ENCODE data around the gene KREMEN1.
A peak's percentile ranks its signal among the peaks of the same experiment; 100 is the strongest.

Gene KREMEN1

DNA sequence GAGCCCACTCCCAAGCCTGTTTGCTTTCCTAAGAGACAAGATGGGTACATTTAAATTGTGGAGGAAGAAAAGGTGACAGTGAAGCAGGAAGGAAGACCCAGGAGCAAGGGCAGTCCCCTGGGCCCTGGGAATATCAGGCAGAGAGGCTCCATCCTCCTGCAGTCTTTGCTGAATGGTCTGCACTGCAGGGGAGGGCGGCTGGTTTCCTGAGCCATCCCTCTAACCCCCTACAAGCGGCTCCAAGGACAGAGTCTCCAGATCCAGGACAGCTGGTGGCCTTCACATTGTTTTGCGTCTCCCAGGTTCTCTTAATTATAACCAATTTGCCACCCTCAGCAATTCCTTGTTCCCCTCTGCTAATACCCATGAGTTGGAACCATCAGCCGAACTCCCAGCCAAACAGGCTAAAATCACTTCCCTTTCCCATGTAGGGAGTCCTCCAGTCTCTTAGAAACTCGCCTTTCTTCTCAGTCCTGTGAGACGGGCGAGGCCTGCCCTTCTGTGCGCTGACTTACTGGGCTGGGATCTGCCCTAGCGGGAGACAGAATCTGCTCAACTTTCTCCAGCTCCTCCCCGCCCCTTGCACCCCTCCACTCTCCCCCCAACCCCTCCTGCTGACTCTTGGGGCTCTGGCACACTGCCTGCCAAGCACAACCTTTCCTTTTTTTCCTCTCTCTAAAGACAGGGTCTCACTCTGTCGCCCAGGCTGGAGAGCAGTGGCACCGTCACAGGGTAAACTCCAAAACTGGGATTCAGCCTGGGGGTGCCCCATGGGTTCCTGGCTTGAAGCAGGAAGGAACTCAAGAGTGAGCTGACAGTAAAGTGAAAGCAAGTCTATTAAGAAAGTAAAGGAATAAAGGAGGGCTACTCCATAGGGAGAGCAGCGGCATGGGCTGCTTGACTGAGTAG lies 79.5 kb downstream of the KREMEN1 start:
- DNase-seq (ENCODE audit: low spot score) = no peak

DNA sequence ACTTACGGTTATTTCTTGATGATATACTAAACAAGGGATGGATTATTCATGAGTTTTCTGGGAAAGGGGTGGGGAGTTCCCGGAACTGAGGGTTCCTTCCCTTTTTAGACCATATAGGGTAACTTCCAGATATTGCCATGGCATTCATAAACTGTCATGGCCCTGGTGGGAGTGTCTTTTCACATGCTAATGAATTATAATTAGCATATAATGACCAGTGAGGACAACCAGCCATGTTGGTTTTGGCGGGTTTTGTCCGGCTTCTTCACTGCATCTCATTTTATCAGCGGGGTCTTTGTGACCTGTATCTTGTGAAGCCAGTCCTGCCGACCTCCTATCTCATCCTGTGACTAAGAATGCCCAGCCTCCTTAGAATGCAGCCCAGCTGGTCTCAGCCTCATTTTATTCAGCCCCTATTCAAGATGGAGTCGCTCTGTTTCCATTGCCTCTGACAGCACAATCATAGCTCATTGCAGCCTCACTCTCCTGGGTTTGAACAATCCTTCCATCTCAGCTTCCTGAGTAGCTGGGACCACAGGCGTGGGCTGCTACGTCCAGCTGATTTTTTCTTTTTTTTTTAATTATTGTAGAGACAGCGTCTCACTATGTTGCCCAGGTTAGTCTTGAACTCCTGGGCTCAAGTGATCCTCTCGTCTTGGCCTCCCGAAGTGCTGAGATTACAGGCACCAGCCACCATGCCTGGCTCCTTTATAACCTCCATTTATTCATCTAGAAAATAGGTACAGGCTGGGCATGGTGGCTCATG lies 80.3 kb downstream of the KREMEN1 start:
- no peak for DNase-seq (ENCODE audit: low spot score)

DNA sequence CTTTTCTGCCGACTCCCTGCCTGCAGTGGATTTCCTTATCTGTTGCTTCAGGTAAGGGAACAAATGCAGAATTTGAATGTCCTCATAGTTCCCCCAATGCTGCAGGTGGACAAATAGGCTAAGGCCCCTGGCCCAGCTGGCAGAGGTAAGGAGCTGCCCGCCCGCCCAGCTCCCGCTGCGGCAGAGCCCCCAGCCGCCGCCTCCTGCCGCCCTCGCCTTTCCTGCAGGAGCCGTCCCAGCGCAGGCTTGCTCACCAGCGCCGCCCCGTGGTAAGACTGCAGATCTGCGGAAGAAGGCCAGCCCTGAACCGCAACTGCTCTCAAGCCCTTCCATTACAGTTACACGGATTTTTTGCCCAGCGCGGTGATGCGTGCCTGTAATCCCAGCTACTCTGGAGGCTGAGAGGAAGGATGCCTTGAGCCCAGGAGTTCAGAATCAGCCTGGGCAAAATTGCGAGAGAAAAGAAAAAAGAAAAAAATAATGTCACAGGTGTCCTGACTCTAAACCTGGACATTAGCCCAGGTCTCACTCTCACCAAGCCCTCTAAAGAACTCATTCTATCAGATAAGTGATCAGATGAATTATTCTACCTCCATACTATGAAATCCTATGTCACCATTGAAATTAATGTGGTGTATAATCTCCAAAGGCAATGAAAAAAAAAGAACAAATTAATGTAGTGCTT lies 81.7 kb downstream of the KREMEN1 start:
- peak; percentile 74 for DNase-seq (ENCODE audit: low spot score)

DNA sequence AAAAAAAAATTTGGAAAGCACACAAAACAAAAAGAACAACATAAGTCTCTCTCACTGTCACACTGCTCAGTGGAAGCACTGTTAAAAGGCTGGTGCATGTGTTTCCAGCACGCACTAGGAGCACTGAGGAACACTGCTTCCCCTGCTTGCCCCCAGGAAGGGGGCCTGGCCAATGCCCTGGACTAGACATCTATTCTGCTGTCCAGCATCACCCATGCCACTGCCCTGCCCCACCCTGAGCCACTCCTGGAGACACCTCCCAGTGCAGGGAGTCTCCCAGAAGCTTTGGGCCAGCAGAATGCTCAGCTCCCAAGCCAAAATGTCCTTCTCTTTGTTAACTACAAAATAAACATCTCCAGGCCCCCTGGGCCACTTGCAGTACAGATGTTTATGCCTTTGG lies 83.1 kb downstream of the KREMEN1 start:
- DNase-seq (ENCODE audit: low spot score) = no peak

DNA sequence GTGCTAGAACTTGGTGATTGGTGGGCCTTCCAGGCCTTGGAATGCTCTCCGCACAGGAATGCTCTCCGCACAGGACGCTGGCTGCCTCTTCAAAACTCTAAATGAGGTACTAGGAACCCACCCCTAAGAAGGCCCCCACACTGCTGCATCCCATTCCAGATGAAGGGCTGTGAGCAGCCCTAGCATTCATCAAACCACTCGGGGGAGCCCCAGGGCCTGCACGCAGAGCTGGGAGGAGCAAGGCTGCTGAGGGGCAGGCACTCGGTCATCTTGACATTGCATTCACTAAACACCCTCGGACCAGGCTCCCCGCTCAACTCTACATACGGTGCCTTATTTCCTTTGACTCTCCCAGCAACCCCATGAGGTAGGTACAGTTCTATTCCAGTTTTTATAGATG lies 83.7 kb downstream of the KREMEN1 start:
- DNase-seq (ENCODE audit: low spot score) = peak; percentile 36

DNA sequence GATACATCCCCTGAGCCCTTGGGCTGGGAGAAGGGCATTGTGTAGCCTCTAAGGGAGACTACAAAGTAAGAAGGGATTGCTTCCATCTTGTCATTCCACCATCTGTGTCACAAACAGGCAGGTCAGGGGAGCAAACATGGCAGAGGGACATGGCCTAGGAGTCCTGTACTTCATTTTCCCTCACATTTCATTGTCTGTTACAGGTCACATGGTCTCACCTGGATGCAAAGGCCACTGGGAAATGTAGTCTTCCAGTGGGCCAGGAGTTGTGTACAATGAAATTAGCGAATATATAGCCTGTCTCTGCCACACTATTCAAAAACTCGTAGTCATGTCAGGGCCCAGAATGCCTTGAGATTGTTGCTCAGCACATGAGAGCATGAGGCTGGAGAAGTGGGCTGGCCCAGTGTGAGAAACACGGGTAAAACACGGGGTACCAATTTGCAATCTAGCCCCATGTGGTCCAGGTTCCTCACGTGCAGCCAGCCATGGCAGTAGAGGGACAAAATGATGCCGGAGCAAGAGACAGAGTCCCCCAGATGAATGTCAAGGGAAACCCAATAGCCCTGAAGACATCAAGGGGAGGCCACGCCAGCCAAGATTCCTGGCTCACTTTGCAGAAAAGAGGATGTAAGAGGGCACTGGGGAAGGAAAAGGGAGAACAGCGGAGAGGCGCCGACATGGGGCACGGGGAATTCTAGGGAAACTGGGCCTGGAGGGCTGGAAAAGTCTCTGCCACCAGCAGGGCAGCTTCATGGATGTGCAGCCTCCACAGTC lies 85.1 kb downstream of the KREMEN1 start:
- peak; percentile 37 for DNase-seq (ENCODE audit: low spot score)

DNA sequence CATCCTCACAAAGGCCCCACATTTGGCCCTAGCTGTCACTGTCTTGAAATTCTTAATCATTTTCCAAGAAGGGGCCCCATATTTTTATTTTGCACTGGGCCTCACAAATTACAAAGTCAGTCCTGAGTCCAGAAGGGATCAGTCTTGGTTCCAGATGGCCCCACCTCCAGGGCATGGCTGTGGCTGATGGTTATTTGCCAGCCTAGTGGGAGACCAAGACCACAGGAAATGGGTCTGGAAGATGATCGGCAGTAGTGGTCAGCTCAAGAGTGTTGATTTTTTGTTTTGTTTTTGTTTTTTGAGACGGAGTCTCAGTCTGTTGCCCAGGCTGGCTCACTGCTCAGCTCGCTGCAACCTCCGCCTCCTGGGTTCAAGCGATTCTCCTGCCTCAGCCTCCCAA lies 85.7 kb downstream of the KREMEN1 start:
- no peak for DNase-seq (ENCODE audit: low spot score)

DNA sequence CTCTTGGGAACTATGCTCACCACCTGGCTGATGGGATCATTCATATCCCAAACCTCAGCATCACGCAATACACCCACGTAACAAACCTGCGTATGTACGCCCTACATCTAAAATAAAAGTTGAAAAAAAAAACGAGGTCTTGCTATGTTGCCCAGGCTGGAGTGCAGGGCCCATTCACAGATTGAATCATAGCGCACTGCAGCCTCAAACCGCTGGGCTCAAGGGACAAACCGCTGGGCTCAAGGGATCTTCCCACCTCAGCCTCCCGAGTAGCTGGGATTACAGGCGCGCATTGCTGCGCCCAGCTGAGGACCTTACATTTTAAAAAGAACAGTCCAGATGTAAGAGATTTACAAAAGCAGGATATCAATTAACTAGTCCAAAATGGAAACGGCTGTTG lies 91.0 kb downstream of the KREMEN1 start:
- no peak for DNase-seq (ENCODE audit: low spot score)

DNA sequence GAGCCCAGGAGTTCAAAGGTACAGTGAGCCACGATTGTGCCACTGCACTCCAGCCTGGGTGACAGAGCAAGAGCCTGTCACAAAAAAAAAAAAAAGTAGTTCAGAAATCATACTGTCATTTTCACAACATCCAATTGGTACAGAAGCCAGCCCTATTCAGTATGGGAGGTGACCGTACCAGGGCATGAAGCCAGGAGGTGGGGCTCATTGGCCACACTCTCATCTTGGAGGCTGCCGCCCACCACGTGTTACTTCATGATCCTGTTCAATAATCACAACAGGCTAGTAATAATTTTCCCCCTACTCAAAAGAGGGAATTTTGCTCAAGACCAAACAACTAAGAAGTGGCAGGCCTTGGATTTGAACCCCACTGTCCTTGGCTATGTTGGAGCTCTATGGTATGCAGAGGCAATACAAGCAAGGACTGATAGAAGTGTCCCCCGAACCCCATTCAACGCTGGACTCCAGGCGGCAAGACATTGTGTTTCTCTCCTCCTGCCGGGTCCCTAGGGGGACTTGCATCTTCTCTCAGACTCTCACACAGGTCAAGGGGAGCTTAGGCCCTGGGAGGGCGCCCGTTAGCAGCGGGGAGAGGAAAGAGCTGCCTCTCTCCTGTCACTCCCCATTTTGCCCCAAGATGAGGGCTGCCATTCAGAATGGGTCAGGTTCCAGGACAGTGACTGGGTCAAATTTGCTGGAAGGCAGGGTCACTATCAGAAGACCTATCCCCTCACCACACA lies 92.7 kb downstream of the KREMEN1 start:
- DNase-seq (ENCODE audit: low spot score) = no peak

DNA sequence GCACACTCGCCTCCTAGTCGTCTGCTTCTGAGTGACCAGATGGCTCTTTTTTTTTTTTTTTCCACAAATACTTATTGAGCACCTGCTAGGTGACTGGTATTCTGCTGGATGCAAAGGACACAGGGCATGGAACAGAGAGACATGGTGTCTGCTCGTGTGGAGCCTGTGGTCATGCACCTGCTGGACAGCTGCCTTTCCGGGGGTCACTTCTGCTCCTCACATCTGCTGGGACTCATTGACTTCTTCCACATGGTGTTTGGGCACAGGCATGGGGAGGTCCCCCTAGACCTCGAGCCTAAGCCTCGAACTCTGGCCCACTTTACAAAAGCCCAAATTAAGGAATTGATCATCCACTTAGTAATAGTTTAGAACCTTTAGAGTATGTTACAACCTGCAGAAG lies 93.3 kb downstream of the KREMEN1 start:
- DNase-seq (ENCODE audit: low spot score) = no peak

DNA sequence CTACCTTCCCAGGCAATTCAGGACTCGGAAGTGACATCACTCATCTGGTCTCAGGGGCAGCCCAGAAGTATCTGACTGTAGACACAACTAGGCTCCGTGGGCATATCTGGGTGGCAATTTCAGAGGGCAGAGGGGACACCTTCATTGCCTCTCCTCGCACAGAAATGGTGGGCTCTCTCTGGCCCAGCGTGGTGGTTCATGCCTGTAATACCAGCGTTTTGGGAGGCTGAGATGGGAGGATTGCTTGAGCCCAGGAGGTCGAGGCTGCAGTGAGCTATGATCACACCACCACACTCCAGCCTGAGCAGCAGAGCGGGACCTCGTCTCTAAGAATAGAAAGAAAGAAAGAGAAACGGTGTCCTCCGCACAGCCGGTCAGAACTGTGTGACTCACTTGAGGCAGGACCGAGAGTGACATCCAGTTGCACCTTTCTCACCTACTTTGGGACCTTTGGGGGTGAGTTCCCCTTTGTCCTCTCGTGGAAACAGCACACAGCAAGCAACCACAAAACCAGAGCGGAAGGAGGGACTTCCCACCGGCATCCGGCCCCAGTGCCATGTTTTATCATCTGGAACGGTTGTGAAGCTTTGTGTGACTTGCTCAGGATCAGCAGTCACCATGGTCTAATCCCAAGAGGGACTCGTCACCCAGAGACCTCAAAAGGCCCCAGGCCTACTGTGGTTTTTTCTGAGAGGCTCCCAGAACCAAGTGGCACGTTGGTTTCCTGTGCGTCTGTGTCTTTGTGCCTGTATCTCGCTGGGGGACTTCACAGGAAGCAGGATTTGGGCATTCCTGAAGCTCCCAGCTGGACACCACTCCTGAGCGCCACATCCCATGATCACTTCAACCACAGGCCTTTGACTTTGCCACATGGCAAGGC lies 94.4 kb downstream of the KREMEN1 start:
- peak; percentile 94 for DNase-seq (ENCODE audit: low spot score)

DNA sequence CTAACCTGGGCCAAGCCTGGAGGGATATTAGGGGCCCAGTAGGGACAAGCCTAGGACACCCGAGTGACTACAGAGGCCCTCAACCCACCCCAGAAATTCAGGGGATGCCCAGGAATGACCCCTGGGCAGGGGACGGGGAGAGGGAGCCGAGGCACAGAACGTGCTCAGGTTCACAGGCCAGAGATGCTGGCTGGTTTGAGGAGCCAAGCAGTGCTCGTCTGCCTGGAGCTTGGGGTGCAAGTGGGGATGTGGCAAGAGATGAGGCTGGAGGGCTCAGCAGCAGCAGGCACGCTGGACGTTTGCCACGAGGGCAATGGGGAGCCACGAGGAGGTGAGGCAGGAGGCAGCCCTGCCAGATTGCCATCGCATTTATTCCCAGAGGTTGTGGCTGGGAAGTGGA lies 98.9 kb downstream of the KREMEN1 start:
- no peak for DNase-seq (ENCODE audit: low spot score)

DNA sequence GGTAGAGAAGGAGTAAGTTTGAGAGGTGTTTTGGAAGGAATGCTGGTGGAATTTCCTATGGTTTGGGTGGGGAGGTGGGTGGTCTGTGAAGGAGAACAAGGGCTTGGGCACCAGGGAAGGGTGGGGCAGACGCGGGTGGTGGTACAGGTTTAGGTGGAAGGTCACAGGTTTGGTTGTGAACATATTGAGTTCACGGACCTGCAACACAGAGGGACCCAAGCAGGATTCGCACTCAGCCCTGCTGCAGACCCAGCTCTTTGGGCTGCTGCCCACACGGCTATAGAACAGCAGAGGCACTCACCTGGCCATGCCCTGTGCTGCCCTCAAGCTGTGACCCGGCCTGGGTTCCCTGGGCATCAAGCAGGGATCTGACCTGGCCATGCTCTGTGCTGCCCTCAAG lies 99.4 kb downstream of the KREMEN1 start:
- DNase-seq (ENCODE audit: low spot score) = no peak

DNA sequence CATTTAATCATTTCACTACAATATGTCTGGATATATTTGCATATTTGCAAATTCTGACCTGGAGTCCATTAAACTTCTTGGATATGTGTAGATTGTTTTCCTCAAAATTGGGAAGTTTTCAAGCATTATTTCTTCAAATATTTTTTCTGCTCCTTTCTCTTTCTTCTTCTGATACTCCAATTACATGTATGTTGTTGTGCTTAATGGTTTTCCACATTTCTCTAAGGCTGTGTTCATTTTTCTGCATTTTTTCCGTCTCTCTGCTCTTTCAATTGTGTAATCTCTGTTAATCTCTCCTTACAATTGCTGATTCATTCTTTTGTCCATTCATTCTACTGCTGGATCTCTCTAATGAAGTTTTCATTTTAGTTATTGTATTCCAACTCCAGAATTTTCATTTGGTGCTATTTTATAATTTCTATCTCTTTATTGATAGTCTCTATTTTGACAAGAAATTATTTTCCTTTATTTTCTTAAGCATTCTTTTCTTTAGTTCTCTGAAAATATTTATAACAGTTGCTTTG lies 102.5 kb downstream of the KREMEN1 start:
- DNase-seq (ENCODE audit: low spot score) = no peak

DNA sequence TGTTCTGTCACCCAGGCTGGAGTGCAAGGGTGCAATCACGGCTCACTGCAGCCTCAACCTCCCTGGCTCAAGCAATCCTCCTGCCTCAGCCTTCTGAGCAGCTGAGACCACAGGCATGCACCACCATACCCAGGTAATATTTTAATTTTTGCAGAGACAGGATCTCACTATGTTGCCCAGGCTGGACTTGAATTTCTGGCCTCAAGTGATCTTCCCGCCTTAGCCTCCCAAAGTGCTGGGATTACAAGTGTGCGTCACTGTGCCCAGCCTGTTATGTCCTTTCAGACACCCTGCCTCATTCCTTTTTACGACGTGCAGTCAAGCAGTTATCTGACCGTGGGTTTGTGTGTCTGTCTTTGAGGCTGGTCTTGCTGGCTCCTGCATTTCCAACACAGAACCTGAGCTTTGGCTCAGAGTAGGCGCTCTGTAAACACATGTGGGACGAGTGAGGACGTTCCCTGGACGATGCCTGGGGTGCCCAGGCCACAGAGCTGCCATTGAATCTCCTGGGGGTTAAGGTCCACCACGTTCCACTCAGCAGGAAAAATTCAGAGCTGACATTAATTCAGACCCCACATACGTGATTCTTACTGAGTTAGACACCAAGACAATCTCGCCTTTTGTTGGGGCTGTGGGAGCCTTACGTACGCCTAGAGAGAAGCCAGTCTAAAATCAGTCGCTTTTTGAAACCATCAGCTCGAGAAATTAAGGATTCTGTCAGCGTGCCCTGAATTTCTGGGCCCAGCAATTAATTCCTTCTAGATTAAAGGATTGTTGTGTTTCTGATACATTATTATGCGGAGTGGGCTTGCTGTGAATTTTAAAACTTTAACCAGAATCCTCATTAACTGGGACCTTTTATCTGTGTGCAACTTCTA lies 111.4 kb downstream of the KREMEN1 start:
- DNase-seq (ENCODE audit: low spot score) = no peak

DNA sequence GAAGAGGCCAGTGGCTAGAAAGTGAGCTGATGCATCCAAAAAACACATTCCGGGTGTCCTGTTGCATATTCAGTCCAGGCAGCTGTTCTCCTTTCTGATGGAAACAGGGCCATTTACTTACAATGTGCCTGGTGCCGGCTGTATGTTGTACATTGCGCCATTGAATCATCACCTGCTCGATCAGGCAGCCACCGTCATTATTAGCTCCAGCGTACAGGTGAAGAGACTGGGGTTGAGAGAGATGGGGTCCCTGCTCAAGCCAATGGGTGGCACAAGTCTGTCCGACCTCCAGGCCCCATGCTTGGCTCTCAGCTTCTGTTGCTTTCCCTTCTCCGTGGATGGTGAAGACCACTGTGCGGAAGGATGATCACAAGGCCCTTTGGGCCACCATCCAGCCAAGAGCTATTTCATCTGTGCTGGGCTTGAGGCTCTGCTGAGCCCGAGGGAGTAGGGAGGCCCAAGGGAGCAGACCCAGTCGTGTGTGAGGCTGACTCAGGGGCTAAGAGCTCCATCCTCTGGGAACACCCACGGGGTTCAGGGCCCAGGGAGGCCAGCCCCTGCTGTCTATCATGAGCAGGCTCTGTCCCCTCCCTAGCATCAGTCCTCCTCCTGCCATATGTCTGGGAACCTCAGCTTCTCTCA lies 112.1 kb downstream of the KREMEN1 start:
- no peak for DNase-seq (ENCODE audit: low spot score)

DNA sequence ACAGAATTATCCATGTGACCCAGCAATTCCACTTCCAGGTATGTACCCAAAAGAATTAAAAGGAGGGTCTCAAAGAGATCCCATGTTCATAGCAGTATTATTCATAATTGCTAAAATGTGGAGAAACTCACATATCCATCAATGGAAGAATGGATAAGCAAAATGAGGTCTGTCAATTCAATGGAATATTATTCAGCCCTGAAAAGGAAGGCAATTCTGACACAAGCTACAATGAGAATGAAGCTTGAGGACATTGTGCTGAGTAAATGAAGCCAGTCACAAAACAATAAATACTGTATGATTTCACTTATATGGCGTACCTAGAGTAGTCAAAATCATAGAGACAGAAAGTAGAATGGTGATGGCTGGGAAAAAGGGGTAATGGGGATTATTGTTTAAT lies 113.5 kb downstream of the KREMEN1 start:
- DNase-seq (ENCODE audit: low spot score) = no peak

DNA sequence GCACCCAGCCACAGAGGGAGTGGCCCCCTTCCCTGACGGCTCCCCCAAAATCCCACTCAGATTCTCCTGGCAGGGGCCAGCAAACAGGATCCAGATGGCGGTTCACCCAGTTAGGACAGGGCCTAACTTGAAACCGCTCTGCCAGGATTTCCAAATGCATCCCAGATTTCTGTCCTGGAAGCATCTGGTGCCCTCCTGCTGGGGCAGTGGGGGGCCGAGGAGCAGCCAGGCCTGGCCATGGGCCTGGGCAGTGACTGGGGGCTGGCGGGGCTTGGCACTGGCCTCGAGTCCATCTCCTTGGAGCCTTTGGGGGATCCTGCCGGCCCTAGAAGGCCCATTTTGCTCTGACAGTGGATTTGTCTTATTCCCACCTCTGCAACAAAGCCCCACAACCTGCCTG lies 115.0 kb downstream of the KREMEN1 start:
- DNase-seq (ENCODE audit: low spot score) = no peak

All from NAMALWA (cell line).